ENCODE measurements around the gene RANBP9. TPM values are rescaled to one million over a fixed set of nuclear protein-coding genes. Genes with fewer than 3 reads are reported as not detected.

The RANBP9 gene
- total and polyA plus RNA-seq, 4 donors, result 5.8 to 25.2 (median 14.1) TPM

GRCh38 chr6:13678255-13678983, 33.2 kb downstream of the RANBP9 start:
- no peak for DNase-seq (ENCODE audit: low spot score)
- Histone ChIP-seq H3K36me3 (ENCODE audit: control insufficient read depth in 4 of 4, insufficient read depth in 3 of 4, low read depth in 1 of 4, low read length in 3 of 4) (no peaks in the 10 kb centered on the region), H3K4me1 (ENCODE audit: control insufficient read depth in 4 of 4, insufficient read depth in 4 of 4, low read length in 3 of 4) (peaks cover 0 to 9% (median 3%) of the 10 kb centered on the region in 4 donors), H3K9ac (ENCODE audit: low read depth in 1 of 2, low read length in 2 of 2) (no peak overlapping the region), H3K4me3 (ENCODE audit: low read depth in 1 of 3, low read length in 3 of 3) (no peak overlapping the region), H3K27ac (ENCODE audit: low read depth in 1 of 2, low read length in 2 of 2) (no peak overlapping the region), H3K27me3 (ENCODE audit: control insufficient read depth in 4 of 4, insufficient read depth in 4 of 4, low read length in 3 of 4) (no peaks in the 10 kb centered on the region), H3K9me3 (ENCODE audit: control insufficient read depth in 4 of 4, low read length in 3 of 4) (peaks cover 0 to 5% (median 0%) of the 10 kb centered on the region in 4 donors)
- WGBS, result 53% methylated on average over 4 of the region's 4 CpGs
- TF ChIP-seq RAD21 (IDR thresholded peaks at IDR 0.05), result no peak
- TF ChIP-seq GABPA (IDR thresholded peaks at IDR 0.05 in 1 of 2, conservative IDR thresholded peaks at IDR 0.05 in 1 of 2), result no peak
- no peak for TF ChIP-seq ATF3 (IDR thresholded peaks at IDR 0.05)
- no peak for TF ChIP-seq NR2F2 (IDR thresholded peaks at IDR 0.05)
- no peak for TF ChIP-seq YY1 (IDR thresholded peaks at IDR 0.05)
- TF ChIP-seq RXRA (IDR thresholded peaks at IDR 0.05), result no peak
- no peak for TF ChIP-seq HNF4A (conservative IDR thresholded peaks at IDR 0.05)
- TF ChIP-seq SP1 (IDR thresholded peaks at IDR 0.05), result no peak
- no peak for TF ChIP-seq HNF4G (IDR thresholded peaks at IDR 0.05)
- no peak for TF ChIP-seq FOXA1 (IDR thresholded peaks at IDR 0.05)
- TF ChIP-seq, protein P1, sequence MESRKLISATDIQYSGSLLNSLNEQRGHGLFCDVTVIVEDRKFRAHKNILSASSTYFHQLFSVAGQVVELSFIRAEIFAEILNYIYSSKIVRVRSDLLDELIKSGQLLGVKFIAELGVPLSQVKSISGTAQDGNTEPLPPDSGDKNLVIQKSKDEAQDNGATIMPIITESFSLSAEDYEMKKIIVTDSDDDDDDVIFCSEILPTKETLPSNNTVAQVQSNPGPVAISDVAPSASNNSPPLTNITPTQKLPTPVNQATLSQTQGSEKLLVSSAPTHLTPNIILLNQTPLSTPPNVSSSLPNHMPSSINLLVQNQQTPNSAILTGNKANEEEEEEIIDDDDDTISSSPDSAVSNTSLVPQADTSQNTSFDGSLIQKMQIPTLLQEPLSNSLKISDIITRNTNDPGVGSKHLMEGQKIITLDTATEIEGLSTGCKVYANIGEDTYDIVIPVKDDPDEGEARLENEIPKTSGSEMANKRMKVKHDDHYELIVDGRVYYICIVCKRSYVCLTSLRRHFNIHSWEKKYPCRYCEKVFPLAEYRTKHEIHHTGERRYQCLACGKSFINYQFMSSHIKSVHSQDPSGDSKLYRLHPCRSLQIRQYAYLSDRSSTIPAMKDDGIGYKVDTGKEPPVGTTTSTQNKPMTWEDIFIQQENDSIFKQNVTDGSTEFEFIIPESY (IDR thresholded peaks at IDR 0.05), result no peak
- TF ChIP-seq MAX (IDR thresholded peaks at IDR 0.05), result no peak
- TF ChIP-seq JUND (IDR thresholded peaks at IDR 0.05), result no peak

GRCh38 chr6:13677878-13678254, 33.8 kb downstream of the RANBP9 start:
- DNase-seq (ENCODE audit: low spot score), result no peak
- Histone ChIP-seq H3K27ac (ENCODE audit: low read depth in 1 of 2, low read length in 2 of 2) (no peak overlapping the region), H3K9me3 (ENCODE audit: control insufficient read depth in 4 of 4, low read length in 3 of 4) (peaks cover 0 to 5% (median 0%) of the 10 kb centered on the region in 4 donors), H3K27me3 (ENCODE audit: control insufficient read depth in 4 of 4, insufficient read depth in 4 of 4, low read length in 3 of 4) (no peaks in the 10 kb centered on the region), H3K4me1 (ENCODE audit: control insufficient read depth in 4 of 4, insufficient read depth in 4 of 4, low read length in 3 of 4) (peaks cover 0 to 9% (median 3%) of the 10 kb centered on the region in 4 donors), H3K9ac (ENCODE audit: low read depth in 1 of 2, low read length in 2 of 2) (no peak overlapping the region), H3K4me3 (ENCODE audit: low read depth in 1 of 3, low read length in 3 of 3) (no peak overlapping the region), H3K36me3 (ENCODE audit: control insufficient read depth in 4 of 4, insufficient read depth in 3 of 4, low read depth in 1 of 4, low read length in 3 of 4) (no peaks in the 10 kb centered on the region)
- 36% methylated on average over 3 of the region's 3 CpGs for WGBS
- peak; percentile 84 to 88 for TF ChIP-seq HNF4A (conservative IDR thresholded peaks at IDR 0.05)
- no peak for TF ChIP-seq EGR1 (IDR thresholded peaks at IDR 0.05; ENCODE audit: low read depth in 2 of 2)
- TF ChIP-seq, protein P1 (IDR thresholded peaks at IDR 0.05), result peak; percentile 35
- TF ChIP-seq, protein P2, sequence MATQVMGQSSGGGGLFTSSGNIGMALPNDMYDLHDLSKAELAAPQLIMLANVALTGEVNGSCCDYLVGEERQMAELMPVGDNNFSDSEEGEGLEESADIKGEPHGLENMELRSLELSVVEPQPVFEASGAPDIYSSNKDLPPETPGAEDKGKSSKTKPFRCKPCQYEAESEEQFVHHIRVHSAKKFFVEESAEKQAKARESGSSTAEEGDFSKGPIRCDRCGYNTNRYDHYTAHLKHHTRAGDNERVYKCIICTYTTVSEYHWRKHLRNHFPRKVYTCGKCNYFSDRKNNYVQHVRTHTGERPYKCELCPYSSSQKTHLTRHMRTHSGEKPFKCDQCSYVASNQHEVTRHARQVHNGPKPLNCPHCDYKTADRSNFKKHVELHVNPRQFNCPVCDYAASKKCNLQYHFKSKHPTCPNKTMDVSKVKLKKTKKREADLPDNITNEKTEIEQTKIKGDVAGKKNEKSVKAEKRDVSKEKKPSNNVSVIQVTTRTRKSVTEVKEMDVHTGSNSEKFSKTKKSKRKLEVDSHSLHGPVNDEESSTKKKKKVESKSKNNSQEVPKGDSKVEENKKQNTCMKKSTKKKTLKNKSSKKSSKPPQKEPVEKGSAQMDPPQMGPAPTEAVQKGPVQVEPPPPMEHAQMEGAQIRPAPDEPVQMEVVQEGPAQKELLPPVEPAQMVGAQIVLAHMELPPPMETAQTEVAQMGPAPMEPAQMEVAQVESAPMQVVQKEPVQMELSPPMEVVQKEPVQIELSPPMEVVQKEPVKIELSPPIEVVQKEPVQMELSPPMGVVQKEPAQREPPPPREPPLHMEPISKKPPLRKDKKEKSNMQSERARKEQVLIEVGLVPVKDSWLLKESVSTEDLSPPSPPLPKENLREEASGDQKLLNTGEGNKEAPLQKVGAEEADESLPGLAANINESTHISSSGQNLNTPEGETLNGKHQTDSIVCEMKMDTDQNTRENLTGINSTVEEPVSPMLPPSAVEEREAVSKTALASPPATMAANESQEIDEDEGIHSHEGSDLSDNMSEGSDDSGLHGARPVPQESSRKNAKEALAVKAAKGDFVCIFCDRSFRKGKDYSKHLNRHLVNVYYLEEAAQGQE (IDR thresholded peaks at IDR 0.05), result no peak
- peak; percentile 42 for TF ChIP-seq SP1 (IDR thresholded peaks at IDR 0.05)
- TF ChIP-seq ATF3 (IDR thresholded peaks at IDR 0.05), result no peak
- TF ChIP-seq GABPA (IDR thresholded peaks at IDR 0.05 in 1 of 2, conservative IDR thresholded peaks at IDR 0.05 in 1 of 2), result no peak
- TF ChIP-seq TAF1 (conservative IDR thresholded peaks at IDR 0.05), result no peak
- TF ChIP-seq JUND (IDR thresholded peaks at IDR 0.05), result peak; percentile 59 to 82
- TF ChIP-seq NR2F2 (IDR thresholded peaks at IDR 0.05), result no peak
- peak; percentile 12 to 67 for TF ChIP-seq RXRA (IDR thresholded peaks at IDR 0.05)
- TF ChIP-seq FOXA2 (IDR thresholded peaks at IDR 0.05), result no peak
- no peak for TF ChIP-seq FOXA1 (IDR thresholded peaks at IDR 0.05)

Data from liver (tissue), 9 donors.